Measurements from ENCODE around the gene NELFB. TPM values are rescaled to one million over a fixed set of nuclear protein-coding genes. Genes with fewer than 3 reads are reported as not detected.

The NELFB gene
- total RNA-seq, 1 experiment from 2014 or later, result 71.7 TPM

DNA sequence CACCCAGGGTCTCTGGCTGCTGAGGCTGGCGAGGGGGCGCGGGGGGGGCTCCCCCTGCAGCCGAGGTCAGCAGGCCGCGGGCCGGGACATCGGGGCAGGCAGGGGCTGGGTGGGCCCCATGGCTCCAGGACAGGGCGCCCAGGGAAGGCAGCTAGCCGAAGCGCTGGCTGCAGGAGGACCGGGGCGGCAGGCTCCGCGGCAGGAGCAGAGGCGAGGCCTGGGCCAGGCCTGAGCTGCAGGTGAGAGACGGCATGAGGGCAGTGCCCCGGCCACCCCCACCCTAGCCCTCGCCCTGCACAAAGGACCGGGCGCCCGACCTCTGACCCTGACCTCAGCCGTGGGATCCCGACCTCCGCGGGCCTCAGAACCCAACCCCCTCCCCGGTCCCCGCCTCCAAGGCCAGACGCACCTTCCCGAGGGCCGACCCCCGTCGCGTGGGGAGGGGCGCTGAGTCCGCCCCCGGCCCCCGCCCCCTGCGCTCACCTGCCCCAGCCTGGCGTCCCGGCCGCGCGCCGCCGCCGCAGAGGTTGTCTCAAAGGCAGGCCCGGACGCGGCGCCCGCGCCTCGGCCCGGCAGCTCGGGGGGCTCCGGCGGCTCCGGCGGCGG is 33.5 kb upstream of the NELFB start:
- Mint-ChIP-seq H3K27me3 (ENCODE audit: low read depth) (no peaks in the 10 kb centered on the region), H3K36me3 (ENCODE audit: insufficient read depth in 1 of 3, low read depth in 3 of 3) (peaks cover 0 to 6% (median 0%) of the 10 kb centered on the region in 3 experiments; a peak in 1 of 7 replicates), H3K4me1 (peaks cover 4 to 8% of the 10 kb centered on the region in 2 experiments), H3K4me3 (peak overlapping the region; percentile 48 to 68; a peak in 3 of 5 replicates), H3K9me3 (no peaks in the 10 kb centered on the region), H3K27ac (no peak overlapping the region)
- WGBS (ENCODE audit: extremely low coverage, insufficient read length, low lambda C conversion rate), result no CpG with 5 or more reads among the region's 61 CpGs
- Histone ChIP-seq H4K8ac (replicated peaks; ENCODE audit: insufficient read length, low read depth, low read length) (no peak overlapping the region), H4K5ac (ENCODE audit: insufficient read length, low read depth, low read length) (no peak overlapping the region), H2BK20ac (ENCODE audit: low read depth, low read length, poor library complexity, severe bottlenecking) (no peak overlapping the region), H3K27ac (ENCODE audit: insufficient read length, low read depth, low read length) (no peak overlapping the region), H2AFZ (ENCODE audit: low read length) (no peak overlapping the region), H3K4me2 (ENCODE audit: insufficient read depth, insufficient read length, low read length) (peak overlapping the region; percentile 24), H4K20me1 (ENCODE audit: control insufficient read depth, insufficient read depth, insufficient read length) (no peaks in the 10 kb centered on the region), H3K14ac (ENCODE audit: insufficient read depth, low read length) (peak overlapping the region; percentile 74; the same call in 1 of the 2 replicates), H3K23ac (ENCODE audit: insufficient read length, low read depth, low read length) (no peak overlapping the region), H3T11ph (ENCODE audit: low read length) (no peak overlapping the region), H3K79me1 (ENCODE audit: insufficient read depth, low read depth, low read length, poor library complexity, severe bottlenecking) (no peaks in the 10 kb centered on the region), H3K79me2 (ENCODE audit: insufficient read depth, low read length) (no peaks in the 10 kb centered on the region), H4K91ac (ENCODE audit: insufficient read length, low read depth, low read length) (no peak overlapping the region), H3K4me1 (ENCODE audit: insufficient read depth, low read length) (no peaks in the 10 kb centered on the region; the same call in 1 of the 2 replicates), H3K9me3 (ENCODE audit: control insufficient read depth, low read depth, low read length) (no peaks in the 10 kb centered on the region), H3K9ac (ENCODE audit: extremely low read depth, insufficient read length, low read length) (no peak overlapping the region), H2BK5ac (ENCODE audit: insufficient read length, low read length) (no peak overlapping the region), H3K23me2 (ENCODE audit: insufficient read length, low read depth, low read length, poor library complexity, severe bottlenecking) (peaks cover 18% of the 10 kb centered on the region), H3K18ac (ENCODE audit: insufficient read length, low read depth, low read length) (no peak overlapping the region), H2AK5ac (ENCODE audit: insufficient read length, low read length) (no peak overlapping the region), H2BK12ac (ENCODE audit: insufficient read length, low read depth, low read length) (no peak overlapping the region), H2BK15ac (ENCODE audit: low read depth, low read length) (no peak overlapping the region), H3K56ac (ENCODE audit: insufficient read length, low read depth, low read length) (no peak overlapping the region), H2BK120ac (ENCODE audit: low read depth, low read length, poor library complexity, severe bottlenecking) (no peak overlapping the region), H3K27me3 (ENCODE audit: insufficient read depth, low read length) (no peaks in the 10 kb centered on the region), H3K4ac (ENCODE audit: low read depth, low read length) (no peak overlapping the region)
- peak; percentile 60 for DNase-seq
- TF ChIP-seq, protein P1, sequence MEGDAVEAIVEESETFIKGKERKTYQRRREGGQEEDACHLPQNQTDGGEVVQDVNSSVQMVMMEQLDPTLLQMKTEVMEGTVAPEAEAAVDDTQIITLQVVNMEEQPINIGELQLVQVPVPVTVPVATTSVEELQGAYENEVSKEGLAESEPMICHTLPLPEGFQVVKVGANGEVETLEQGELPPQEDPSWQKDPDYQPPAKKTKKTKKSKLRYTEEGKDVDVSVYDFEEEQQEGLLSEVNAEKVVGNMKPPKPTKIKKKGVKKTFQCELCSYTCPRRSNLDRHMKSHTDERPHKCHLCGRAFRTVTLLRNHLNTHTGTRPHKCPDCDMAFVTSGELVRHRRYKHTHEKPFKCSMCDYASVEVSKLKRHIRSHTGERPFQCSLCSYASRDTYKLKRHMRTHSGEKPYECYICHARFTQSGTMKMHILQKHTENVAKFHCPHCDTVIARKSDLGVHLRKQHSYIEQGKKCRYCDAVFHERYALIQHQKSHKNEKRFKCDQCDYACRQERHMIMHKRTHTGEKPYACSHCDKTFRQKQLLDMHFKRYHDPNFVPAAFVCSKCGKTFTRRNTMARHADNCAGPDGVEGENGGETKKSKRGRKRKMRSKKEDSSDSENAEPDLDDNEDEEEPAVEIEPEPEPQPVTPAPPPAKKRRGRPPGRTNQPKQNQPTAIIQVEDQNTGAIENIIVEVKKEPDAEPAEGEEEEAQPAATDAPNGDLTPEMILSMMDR (conservative IDR thresholded peaks at IDR 0.05), result no peak

Data from H9 (cell line).